DMS 273 (cell line): ENCODE data around the gene EPS8L3.
"Not testable (repeated sequence)": the region's sequence is repeated elsewhere in the genome, so short reads cannot be mapped to it uniquely, and the experiment has no call there.

Source experiments
- DNase-seq: peaks from one replicate; lab custom pipeline; 2025; ENCODE audit not compliant: unreplicated experiment; lab: John Stamatoyannopoulos, UW

Gene EPS8L3

DNA sequence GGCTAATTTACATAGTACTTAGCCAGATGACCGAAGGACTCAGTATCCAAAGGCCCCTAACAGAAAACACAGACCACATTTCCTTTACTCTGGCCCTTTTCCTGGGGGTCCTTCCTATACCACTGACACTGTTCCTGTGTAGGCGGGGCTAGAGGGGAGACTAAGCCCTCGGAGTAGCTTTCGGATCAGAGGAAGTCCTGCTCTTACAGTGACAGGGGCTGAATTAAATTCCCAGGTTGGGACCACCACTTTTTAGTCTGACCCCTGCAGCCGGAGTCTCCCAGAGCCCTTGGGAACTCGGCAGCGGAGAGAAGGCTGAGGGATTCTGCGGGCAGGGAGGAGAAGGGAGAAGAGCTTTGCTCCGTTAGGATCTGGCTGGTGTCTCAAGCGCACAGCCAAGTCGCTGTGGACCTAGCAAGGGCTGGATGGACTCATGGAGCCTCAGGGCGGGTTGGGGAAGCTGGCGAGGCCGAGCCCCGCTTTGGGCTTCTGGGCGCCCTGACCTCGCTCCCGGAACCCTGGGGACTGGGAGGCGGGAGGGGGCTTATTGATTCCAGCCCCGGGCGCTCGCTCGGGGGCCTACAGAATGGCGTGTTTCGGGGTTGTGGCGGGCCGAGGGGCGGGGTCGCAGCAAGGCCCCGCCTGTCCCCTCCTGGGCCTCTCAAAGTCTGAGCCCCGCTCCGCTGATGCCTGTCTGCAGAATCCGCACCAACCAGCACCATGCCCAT lies 52.0 kb downstream of the EPS8L3 start, which contains the start of gene GSTM5:
Gene GSTM5, plus strand, starts transcription at position 659 of the 728 bp plus-strand sequence. Its CDS starts 62 bp downstream, at position 721.
- DNase-seq, result not testable (repeated sequence)

DNA sequence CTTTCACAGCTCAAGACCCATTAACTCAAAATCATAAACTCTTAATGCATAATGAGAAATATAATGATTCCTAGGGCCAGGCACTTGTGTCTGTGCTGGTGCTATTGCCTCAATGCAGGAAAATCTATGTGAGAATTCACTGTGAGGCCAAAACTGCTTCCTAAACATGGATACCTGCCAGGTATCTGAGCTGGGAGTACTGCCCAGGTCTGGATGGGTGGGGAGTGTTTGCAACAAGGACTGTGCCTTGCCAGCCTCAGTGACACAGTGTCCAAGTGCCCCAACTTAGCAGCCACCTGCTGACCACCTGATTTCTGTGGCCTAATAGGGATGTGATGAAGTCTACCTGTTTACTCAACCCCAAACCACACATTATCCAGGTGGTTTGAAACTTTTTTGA lies 53.9 kb downstream of the EPS8L3 start:
- DNase-seq, result not testable (repeated sequence)

DNA sequence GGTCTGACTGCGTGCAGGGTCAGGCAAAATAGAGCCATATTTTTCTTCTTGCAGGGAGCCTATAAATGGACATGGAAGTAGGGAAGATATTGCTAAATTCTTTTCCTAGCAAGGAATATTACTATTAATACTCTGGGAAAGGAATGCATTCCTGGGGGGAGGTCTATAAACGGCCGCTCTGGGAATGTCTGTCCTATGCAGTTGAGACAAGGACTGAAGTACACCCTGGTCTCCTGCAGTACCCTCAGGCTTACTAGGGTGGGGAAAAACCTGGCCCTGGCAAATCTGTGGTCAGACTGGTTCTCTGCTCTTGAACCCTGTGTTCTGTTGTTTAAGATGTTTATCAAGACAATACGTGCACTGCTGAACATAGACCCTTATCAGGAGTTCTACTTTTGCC lies 54.8 kb downstream of the EPS8L3 start:
- DNase-seq, result not testable (repeated sequence)

DNA sequence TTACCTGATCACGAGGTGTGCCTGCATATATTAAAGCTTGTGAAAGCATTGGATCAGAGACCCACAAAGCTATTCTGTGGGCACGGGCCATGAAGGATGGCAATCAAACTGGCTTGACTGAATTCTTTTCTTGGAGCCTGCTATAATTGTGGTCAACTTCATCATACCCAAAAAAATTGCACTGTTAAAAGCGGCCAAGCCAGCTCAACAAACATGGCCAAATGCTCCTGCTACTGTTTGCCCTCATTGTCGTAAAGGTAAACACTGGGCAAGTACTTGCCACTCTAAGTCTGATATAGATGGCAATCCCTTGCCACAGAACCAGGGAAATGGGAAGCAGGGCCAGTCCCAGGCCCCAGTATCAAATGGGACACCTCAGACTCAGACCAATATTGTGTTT lies 58.3 kb downstream of the EPS8L3 start:
- DNase-seq, result no peak

DNA sequence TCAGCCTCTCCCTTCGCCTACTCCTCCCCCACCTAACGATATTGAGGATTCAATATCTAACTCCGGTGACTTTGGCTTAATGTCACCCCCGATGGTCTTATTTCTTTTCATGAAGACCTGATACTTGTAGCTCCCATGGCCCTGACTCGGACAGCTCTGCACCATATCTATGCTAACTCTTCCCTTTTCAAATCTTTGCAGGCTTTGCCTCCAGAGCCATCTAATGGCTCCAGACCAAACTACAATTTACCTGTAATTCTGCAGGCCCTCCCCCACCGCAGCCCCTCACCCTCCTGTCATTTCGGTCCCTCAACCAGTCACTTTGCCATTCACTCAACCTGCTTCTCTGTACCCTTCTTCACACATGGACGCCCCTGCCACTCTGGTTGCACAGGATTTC lies 59.5 kb downstream of the EPS8L3 start:
- DNase-seq, result no peak

DNA sequence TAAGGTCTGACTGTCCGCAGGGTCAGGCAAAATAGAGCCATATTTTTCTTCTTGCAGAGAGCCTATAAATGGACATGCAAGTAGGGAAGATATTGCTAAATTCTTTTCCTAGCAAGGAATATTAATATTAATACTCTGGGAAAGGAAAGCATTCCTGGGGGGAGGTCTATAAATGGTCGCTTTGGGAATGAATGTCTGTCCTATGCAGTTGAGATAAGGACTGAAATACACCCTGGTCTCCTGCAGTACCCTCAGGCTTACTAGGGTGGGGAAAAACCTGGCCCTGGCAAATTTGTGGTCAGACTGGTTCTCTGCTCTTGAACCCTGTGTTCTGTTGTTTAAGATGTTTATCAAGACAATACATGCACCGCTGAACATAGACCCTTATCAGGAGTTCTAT lies 60.8 kb downstream of the EPS8L3 start:
- DNase-seq, result not testable (repeated sequence)
